Measurements from ENCODE around the gene GABRQ.
"Not testable (repeated sequence)": the region's sequence is repeated elsewhere in the genome, so short reads cannot be mapped to it uniquely, and the experiment has no call there.

GABRQ gene

GRCh38 chrX:152656087-152656486 is 18.4 kb downstream of the GABRQ start:
- DNase-seq (ENCODE audit: extremely low spot score, insufficient read length, low read depth) = no peak
- FAIRE-seq = no peak

GRCh38 chrX:152656890-152657289 is 19.2 kb downstream of the GABRQ start:
- no peak for FAIRE-seq

GRCh38 chrX:152658302-152658701 is 20.6 kb downstream of the GABRQ start:
- no peak for DNase-seq (ENCODE audit: extremely low spot score, insufficient read length, low read depth)
- no peak for FAIRE-seq

More at GRCh38 chrX:152656890-152657289, 19.2 kb downstream of the GABRQ start:
- no peak for DNase-seq (ENCODE audit: extremely low spot score, insufficient read length, low read depth)

- FAIRE-seq (no peak), DNase-seq (ENCODE audit: extremely low spot score, insufficient read length, low read depth) (no peak)
These were observed 25.4 kb downstream of the GABRQ start for GRCh38 chrX:152663086-152663485.

GRCh38 chrX:152674135-152674534 is 36.4 kb downstream of the GABRQ start:
- DNase-seq (ENCODE audit: extremely low spot score, insufficient read length, low read depth) (no peak), FAIRE-seq (no peak)

GRCh38 chrX:152674652-152675051 is 37.0 kb downstream of the GABRQ start:
- DNase-seq (ENCODE audit: extremely low spot score, insufficient read length, low read depth); FAIRE-seq: not testable (repeated sequence)

GRCh38 chrX:152681012-152681411 is 43.3 kb downstream of the GABRQ start:
- DNase-seq (ENCODE audit: extremely low spot score, insufficient read length, low read depth) = not testable (repeated sequence)
- peak; percentile 90 for FAIRE-seq

GRCh38 chrX:152697952-152698931 is 60.5 kb downstream of the GABRQ start, which contains the start of gene MAGEA3:
Gene MAGEA3 (plus strand): TSS chrX:152698794. CDS start chrX:152700833, 2,039 bp downstream.
- not testable (repeated sequence) for FAIRE-seq; DNase-seq (ENCODE audit: extremely low spot score, insufficient read length, low read depth)

- DNase-seq (ENCODE audit: extremely low spot score, insufficient read length, low read depth); FAIRE-seq: not testable (repeated sequence)
These were observed 62.7 kb downstream of the GABRQ start for GRCh38 chrX:152700390-152700789.

GRCh38 chrX:152706500-152706899 is 68.8 kb downstream of the GABRQ start:
- DNase-seq (ENCODE audit: extremely low spot score, insufficient read length, low read depth); FAIRE-seq: not testable (repeated sequence)
